Amniotic stem cell (primary cell): Measurements from ENCODE around the gene KRT81.
A peak's percentile ranks its signal among the peaks of the same experiment; 100 is the strongest.
"Not testable (repeated sequence)": the region's sequence is repeated elsewhere in the genome, so short reads cannot be mapped to it uniquely, and the experiment has no call there.

Source experiments
- DNase-seq: peaks from one replicate; lab custom pipeline; 2025; lab: John Stamatoyannopoulos, UW

KRT81 gene

DNA sequence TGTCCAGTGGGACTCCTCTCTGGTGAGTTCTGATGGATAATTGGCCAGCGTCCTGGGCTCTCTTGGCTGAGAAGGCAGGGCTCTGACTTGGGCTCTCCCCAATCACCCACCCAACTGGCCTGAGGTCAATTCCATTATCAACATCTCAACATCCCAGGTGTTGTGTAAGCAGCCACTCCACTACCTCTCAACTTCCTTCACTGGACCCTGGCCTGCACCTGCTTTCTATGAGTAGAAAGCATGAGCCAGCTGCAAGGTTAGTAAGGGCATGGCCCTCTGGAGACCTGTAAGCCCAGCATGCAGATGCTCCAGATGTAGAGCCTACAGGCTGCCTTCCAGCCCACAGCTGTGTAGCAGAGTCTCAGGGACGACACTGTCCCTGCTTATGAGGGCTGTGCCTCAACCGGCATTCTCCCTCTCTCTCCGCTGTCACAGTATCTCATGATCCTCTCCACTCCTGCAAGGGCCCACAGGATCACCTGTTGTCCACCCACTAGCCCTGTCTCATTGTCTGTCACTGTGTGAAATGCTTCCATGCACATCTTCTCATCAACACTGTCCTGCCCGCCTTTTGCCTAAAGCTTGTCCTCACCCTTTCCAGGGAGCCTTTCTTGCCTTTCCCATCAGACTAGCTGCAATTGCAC lies 5.4 kb upstream of the KRT81 start:
- DNase-seq: no peak

DNA sequence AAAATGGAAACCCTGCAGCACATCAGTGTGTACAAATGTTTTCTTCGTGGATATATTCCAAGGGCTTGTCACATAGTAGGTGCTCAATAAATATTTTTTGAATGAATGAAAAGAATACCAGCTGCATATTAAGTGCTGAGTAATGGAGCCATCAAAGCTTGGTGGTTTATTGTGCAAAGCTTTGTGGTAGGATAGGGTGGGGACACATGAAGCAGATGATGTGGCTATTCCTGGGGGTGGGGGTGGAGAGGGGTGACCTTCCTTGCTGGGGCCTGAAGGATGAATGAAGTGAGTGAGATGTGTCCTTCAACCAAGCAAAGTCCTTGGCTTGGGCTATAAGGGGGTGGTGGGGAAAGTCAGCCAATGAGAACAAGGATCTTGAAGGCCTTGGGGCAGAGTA lies 4.3 kb upstream of the KRT81 start:
- DNase-seq: no peak

DNA sequence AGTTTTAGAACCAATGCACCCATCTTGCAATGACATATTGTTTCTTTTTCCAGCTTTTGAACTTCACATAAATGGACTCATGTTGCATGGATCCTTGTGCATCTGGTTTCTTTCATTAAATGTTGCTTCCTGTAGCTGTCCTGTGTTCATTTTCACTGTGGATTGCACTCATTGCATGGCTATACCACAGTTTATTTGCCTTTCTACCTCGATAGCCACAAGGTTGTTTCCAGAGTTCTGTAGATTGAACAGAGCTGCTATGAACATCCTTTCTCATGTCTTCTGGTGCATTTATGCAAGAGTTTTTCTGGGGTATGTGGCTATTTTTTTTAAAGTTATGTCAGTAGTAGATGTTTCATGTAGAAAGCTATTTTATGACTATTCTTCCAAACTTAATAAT lies 3.5 kb upstream of the KRT81 start:
- no peak for DNase-seq

DNA sequence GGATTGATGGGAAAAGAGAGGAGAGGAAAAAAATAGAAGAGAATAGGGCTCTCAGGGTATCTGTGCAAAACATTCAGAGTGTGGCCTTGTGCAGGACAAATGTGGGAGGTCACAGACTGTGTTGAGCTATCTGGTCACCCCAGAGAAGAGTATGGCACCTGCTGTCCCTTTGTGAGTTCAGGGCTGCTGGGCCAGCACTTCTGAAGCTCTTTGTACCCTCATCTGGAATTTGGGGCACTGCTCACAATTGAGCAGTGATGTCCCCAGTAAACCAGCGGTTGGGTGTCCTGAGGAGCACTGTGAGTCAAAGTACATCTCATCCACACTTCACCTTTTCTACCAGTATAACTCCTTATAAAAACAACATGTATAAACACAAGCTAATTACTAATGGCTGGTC lies 2.6 kb upstream of the KRT81 start:
- DNase-seq: no peak

DNA sequence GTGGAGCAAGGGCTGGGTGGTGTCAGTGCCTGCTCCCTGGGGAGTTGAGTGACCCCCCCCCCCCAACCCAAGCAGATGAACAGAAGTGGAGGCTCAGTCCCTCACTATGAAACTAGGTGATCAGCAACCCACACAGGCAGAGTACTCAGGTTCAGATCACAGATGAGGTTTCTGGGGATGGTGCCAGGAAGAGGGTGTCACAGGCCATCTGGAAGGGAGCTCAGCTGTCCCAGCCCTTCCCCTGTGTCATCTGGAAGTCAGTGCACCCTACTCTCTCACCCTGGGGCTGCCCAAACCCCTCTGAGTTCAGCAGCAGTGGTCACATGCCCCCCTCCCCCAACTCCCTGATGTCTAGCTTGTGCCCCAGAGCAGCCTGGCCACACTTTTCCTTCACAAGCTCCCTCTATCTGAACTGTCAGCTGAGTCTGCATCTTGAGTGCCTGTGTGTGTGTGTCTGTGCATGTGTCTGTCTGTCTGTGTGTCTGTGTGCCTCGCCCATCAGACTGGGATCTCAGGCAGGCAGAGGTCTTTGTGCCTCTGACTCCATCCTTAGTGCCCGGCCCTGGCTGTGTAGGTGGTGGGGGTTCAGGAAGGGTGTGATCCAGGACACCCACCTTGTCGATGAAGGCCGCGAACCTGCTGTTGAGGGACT lies 725 bp downstream of the KRT81 start:
- DNase-seq: not testable (repeated sequence)

DNA sequence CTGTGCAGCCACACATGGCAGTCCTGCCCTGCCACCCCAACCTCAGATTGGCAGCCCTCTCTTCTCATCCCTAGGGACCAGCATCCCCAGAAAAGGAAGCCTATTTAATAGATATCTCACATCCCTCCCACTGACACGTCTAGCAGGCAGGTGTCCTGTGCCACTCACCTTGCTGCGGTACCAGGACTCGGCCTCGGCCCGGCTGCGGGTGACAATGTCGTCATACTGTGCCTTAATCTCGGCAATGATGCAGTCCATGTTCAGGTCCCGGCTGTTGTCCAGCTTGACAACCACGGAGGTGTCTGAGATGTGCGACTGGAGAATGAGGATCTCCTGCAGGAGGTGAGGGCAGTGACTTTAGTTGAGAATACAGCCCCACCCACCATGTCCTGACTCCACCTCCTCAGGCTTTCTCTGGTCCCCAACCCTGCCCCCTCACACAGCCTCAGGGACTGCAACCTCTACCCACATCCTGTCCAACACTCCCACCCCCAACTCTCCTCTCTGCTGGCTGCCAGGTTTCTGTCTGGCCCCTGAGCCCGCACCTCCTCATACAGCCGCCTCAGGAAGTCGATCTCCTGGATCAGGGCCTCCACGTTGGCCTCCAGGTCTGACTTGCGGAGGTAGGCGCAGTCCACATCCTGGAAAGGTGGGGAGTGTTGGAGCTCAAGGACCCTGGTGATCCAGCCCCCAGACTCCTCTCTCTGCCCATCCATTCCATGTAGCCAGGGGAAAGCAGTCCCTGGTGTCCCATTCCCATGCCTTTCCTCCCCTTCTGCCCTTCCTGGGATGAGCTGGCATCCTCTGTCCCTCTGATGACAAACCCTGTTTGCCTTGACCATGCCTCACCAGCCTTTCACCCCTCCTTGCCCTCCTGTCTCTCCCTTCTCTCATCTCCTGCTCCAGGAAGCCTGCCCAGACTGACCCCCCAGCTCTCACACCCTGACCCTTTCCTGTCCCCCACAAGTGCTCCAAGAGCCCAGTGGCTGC lies 3.2 kb downstream of the KRT81 start:
- not testable (repeated sequence) for DNase-seq

DNA sequence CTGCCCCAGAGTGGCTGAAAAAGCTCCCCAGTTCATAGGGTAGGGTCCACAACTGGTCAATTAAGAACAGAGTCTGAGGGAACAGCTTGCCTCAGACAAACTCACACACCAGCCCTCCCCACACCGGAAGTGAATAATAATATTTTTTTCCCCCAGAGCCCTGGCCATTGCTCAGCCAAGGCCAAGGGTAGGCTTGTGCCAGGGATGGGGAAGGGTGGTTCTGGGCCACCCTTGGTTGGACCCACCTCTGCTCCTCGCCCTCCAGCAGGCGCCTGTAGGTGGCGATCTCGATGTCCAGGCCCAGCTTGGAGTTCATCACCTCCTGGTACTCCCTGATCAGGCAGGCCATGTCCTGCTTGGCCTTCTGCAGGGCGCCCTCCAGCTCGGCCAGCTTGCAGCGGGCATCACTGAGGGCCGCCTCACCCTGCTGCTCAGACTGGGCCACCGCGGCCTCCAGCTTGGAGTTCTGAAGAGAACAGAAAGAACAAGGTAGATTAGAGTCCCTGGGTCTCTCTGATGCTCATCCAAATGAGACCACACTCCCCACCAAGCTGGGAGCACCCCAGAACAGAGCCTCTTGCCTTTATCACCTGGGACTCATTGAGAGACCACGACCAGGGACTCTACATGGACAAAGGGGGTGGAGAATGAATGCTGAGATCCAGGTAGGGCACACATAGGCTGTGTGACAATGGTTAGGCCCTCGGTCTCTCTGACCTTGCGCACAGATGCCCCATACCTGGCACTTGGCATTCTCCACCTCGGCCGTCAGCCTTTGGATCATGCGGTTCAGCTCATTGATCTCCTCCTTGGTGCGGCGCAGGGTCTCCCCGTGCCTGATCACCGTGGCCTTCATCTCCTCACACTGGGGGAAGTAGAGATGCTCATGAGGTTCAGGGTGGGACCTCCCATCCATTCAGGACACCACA lies 4.2 kb downstream of the KRT81 start:
- not testable (repeated sequence) for DNase-seq

DNA sequence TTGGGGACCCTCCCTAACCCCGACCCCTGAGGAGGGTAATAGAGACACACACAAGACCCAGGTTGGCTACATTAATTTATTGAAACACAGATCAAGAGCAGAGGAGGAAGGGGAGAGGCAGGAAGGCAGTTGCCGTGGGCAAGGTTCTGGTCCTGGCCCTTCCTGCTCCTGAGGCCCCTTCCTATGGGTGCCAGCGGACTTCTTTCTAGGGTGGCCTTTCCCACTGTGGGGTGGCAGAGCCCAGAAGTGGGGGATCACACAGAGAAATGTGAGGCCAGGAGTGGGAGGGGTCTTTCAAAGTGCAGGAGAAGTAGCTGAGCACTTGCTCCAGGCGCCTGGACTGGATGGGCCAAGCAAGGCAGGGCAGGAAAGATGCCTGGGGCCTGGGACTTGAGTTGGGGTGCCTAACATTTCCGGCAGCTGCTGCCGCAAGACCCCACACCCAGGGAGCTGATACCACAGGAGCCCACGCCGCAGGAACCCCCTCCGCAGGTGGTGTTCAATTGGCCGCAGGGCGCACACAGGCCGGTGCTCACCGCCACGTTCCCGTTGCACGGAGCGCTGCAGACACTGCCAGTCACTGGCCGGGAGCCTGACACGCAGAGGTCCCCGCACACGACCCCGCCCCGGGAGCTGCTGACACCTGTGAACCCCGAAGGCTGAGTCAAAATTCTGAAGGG lies 5.3 kb downstream of the KRT81 start:
- no peak for DNase-seq

DNA sequence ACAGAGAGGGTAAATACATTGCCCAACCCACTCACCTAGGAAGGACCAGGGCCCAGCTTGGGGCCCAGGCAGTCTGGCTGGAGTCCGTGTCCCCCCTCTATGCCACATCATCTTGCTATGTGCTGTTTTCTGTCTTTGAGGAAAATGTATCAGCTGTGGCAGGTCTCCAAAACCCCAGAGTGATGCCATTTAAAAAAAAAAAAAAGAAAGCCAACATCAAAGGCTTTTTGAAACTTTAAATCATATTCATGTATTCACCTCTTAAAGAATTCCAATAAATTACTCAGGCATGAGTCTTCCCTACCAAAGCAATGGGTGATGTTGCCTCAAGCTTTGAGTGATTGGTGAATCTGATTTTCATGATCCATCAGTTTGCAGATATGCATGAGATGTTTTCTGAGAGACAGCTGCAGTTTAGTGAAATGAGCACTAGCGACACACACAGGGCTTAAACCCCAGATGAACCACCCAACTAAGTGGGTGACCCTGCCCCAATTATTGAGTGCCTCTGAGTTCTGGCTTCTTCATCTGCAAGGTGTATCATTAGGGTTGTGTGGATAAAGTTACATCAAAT lies 6.1 kb downstream of the KRT81 start:
- no peak for DNase-seq

DNA sequence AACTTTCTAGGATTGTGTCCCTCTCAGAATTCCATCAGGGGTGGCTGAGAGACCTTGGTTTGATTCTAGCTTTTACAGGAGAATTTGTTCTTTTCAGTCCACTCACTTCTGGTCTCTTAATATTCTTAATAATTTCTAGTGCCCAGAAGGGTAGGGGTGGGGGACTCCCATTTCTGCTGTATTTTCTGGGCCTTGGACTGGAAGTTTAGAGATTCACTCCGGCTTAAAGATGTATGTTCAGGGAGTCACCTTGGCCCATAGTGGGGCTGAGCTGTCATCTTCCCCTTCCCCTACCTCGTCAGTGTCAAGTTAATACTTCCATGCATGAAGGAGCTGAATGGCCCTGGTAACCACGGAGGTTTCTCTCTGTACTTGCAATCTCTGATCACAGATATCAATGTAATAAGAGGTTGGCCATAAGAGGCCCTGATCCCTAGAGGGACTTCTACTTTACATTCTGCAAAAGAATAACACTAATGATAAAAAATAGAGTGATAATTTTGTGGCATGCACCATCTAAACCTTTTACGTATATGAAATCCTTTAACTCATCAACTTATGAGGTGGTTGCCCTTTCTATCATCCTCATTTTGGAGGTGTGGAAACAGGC lies 6.7 kb downstream of the KRT81 start:
- no peak for DNase-seq

DNA sequence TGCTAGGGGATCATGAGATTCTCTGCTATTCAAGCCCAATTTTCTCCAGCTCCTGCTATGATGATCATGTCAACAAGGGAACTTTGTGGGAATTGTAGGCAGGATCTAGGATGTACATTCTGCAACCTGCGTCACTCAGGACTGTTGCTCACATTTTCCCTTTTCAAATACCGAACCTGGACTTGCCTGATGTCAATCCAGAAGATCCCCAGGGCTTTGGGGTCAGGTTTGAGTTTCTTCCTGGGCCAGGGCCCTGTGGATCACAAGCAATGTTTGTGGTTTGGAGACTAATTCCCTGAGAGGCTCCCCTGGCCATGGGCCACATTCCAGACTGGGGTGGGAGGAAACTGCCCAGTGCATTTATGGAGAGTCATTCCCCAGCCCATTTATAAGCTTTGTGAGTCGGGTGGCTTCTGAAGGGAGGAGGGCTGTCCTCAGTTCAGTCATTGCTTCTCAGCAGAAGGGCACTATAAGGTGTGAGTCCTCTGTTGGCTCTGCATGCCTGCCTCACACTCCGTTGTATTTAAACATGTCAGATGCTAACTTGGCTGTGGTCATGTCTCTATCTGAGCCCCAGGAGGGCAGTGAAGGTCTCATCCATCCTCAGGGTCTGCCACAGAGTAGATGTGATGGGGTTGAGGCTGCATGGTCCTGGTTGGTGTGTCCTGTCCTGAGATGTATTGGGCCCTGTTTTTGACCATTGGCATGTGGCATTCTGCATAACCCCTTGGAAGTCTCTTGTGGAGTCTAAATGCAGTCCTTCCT lies 10.4 kb downstream of the KRT81 start:
- peak; percentile 84 for DNase-seq

DNA sequence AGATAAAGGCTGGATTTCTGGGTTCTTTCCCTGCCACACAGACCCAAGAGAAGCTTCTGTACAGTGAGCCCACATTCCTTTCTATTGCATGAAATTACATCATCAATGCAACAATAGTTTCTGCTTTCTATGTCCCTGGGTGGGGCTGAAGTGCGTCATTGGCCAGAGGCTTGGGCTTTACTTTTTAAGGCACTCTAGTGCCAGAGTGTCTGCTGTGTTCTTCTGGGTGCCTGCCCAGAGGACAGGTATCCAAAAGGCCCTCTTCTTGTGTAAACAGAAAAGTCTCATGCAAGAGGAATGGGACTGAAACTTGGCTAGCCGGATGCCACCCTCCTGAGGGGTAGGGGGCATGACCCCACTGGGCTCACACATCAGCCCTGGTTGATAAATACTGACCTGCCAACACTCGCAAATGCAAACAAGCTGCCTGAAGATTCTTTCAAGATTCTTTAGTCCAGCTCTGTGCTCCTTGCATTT lies 11.0 kb downstream of the KRT81 start:
- peak; percentile 81 for DNase-seq

DNA sequence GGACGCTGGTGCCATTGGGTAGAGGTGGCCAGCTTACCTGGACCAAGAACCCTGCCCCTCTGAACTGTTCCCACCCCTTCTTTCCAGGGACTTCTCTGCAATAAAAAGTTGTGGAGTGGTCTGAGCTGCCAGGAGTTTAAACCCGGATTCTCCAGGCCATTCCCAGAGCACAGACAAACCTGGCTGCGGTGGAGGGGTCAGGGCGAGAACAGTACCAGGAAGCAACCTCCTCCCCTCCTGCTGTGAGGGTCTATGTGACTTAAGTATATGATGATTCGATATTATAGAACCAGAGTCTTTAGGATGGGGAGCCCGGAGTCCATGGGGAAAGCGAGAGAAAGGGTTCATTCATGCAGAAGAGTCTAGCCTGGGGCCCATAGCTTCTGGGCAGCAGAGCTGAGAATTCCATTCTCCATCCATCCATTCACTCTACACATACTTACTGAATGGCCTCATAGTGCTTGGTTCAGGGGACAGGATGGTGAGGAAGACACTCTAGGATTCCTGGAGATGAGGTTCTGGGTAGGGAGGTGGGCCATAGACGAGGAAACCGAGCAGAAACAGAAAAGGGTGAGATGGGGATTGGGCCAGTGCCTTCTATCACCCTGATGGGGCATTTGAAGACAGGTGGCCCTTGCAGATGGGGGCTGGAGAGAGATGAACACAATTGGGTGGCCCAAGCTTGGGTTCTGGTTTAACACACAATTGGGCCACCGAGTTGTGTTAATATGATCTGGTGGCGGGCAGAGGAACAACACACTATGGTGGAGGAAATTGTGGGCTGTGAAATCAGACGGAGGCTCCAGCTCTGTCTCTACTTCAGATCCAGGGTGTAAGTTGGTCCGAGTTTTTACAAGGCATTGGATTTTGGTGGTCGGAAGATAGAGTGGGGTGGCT lies 11.7 kb downstream of the KRT81 start:
- no peak for DNase-seq

DNA sequence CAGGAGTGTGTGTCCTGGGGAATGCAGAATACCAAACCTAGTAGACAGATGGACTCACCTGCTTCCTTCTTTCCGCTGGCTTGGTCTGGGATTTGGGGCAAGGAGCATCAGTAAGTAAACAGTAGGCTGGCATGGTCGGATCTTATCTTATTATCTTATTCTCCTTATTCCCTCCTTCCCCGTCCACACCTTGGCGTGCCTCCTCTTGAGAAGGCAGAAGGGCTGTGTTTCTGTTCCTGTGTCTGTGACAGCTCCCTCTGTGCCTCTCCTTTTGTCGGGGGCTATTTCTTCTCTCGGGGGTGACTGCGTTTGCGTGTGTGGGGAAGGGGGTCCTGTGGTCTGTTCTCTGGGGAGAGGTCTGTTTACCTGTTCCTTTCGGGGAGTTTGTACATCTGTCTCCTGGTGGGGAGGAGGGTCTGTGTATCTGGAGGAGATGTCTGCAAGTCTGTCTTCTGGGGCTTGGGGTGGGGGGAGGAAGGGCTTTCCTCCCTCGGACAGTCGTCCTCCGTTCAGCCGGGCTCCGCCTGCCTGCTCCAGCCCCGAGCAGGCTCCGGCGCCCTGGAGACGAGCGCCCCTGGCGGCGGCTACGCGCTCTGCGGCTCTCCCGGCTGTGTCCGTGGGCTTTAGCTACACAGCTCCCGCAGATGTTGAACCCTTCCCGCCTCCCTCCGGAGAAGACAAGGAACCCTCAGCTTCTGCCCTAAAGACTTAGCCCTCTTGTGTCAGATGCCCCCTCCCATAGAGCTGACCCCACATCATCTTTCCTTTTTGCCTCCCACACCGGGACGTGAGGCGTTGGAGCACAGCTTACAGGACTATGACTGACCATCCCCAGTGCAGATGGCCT lies 12.5 kb downstream of the KRT81 start:
- DNase-seq: no peak

DNA sequence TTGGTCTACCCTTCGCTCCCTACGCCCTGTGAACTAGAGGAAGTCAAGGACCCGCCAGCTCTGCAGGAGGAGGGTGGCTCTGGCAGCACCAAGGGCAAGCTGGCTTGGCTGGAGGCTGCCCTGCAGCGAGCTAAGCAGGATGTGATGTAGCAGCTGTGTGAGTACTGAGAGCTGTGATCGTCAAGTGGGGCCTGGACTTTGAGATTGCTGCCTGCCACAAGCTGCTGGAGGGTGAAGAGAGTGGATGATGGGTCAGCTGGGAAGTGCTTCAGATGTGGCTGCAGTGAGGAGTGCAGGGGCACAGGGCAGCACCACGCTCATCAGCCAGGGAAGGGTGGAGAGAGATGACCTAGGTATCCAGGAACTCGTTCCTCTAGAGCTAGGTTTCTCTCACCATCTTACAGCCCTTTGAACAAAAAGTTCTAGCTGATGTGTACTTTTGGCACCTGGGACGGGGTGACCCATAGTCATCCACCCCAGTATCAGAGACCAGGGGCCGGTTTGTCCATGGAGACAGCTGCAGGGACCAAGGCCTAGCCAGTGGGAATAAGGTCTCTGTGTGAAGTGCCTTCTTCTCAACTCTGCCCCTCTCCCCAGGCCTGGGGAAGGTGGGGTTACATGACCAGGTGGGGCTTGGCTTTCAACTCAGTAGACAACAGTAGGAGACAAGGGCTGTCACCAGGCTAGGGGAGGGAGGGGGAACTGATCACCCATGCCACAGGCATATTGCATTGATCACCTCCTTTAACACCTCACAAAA lies 13.7 kb downstream of the KRT81 start:
- no peak for DNase-seq

DNA sequence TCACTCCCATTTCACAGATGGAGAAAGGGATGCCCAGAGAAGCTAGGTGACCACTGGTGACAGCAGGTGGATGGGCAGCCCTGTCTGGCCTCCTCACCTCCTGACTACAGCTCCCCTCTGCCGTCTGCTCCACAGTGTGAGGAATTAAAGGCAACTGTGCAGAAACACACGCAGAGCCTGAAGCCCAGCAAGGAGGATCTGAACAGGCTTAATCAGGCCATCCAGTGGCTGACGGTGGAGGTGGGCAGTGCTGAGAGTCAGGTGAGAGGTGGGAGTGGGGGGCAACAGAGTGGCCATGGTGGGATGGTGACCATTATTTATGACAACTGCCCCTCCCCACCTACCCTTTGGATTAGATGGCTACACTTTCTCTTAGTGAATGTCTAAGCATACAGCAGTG lies 15.6 kb downstream of the KRT81 start:
- DNase-seq: no peak
